Stimulated activated CD8-positive, alpha-beta memory T cell treated with anti-CD3 and anti-CD28 coated beads, Interleukin-2, amount 100 ng/mL, for 1 hour (primary cell): ENCODE measurements around the gene NID1.
"Not testable (repeated sequence)": the region's sequence is repeated elsewhere in the genome, so short reads cannot be mapped to it uniquely, and the experiment has no call there.

Experiments
- DNase-seq, 2 donors: peaks; one replicate each; pipeline ENCODE4 v3.0.0-alpha.2; 2020; ENCODE audit warnings: low read depth in 2 of 2

The NID1 gene

GRCh38 chr1:235996048-235996785, 68.7 kb downstream of the NID1 start:
- no peak for DNase-seq

GRCh38 chr1:235995511-235995910, 69.4 kb downstream of the NID1 start:
- no peak for DNase-seq

GRCh38 chr1:235993652-235994051, 71.2 kb downstream of the NID1 start:
- DNase-seq, result no peak

GRCh38 chr1:235992868-235993267, 72.0 kb downstream of the NID1 start:
- no peak for DNase-seq

- no peak for DNase-seq
These were observed 72.5 kb downstream of the NID1 start for GRCh38 chr1:235992346-235992745.

- DNase-seq, result no peak
These were observed 74.5 kb downstream of the NID1 start for GRCh38 chr1:235990330-235990795.

GRCh38 chr1:235989105-235989504, 75.8 kb downstream of the NID1 start:
- DNase-seq, result no peak

- DNase-seq, result no peak
These were observed 78.0 kb downstream of the NID1 start for GRCh38 chr1:235986869-235987268.

- DNase-seq, result no peak
These were observed 80.7 kb downstream of the NID1 start for GRCh38 chr1:235984041-235984825.

- DNase-seq, result no peak
These were observed 83.9 kb downstream of the NID1 start for GRCh38 chr1:235980976-235981375.

- no peak for DNase-seq
These were observed 85.1 kb downstream of the NID1 start for GRCh38 chr1:235979716-235980333.

GRCh38 chr1:235979176-235979575, 85.7 kb downstream of the NID1 start:
- no peak for DNase-seq

GRCh38 chr1:235976490-235976889, 88.4 kb downstream of the NID1 start:
- no peak for DNase-seq

GRCh38 chr1:235974616-235975015, 90.3 kb downstream of the NID1 start:
- DNase-seq, result no peak

- DNase-seq, result not testable (repeated sequence)
These were observed 92.2 kb downstream of the NID1 start for GRCh38 chr1:235972691-235973090.

- DNase-seq, result no peak
These were observed 92.6 kb downstream of the NID1 start for GRCh38 chr1:235972311-235972689.

- DNase-seq, result peak; percentile 74 to 84
These were observed 93.1 kb downstream of the NID1 start for GRCh38 chr1:235971571-235972310.

- DNase-seq, result no peak
These were observed 93.9 kb downstream of the NID1 start for GRCh38 chr1:235971020-235971419.

- no peak for DNase-seq
These were observed 96.1 kb downstream of the NID1 start for GRCh38 chr1:235968831-235969230.

GRCh38 chr1:235966134-235966533, 98.8 kb downstream of the NID1 start:
- not testable (repeated sequence) for DNase-seq

GRCh38 chr1:235960809-235961208, 104.1 kb downstream of the NID1 start:
- no peak for DNase-seq

GRCh38 chr1:235958021-235958420, 106.9 kb downstream of the NID1 start:
- DNase-seq, result no peak
